ENCODE data around the gene CPD. TPM values are rescaled to one million over a fixed set of nuclear protein-coding genes. Genes with fewer than 3 reads are reported as not detected.

CPD gene
- total and polyA plus RNA-seq, 2 of the 13 experiments (the other 11 are each of a cell fraction or from before 2014, with no cell fraction given), result 46.1 to 72.3 TPM

GRCh38 chr17:30346221-30346795, 32.4 kb upstream of the CPD start:
- BruUV-seq (replicated peaks), result TSS peak; percentile 83
- peak overlapping the region in 2 of 3 experiments; percentile 2 to 56; a peak in 1 of 6 replicates for H3K4me3 ChIP-seq (replicated peaks in 1 of 3; ENCODE audit: insufficient read depth in 1 of 3, low read depth in 2 of 3, low read length in 3 of 3)
- FAIRE-seq (no peak), DNase-seq (ENCODE audit: low spot score) (peak; percentile 49), ATAC-seq (no peak)
- H3K27ac ChIP-seq (ENCODE audit: extremely low read length, insufficient read depth, low read length), result peak overlapping the region; percentile 97
- H3K4me2 ChIP-seq (ENCODE audit: low read depth, low read length), result peak overlapping the region; percentile 81
- H3K79me2 ChIP-seq (ENCODE audit: insufficient read depth, low read length), result no peaks in the 10 kb centered on the region
- POLR2A ChIA-PET, result interaction anchor here (1.1 to 8.7 kb wide), 15 partner anchors 8 to 242 kb away, joined by 3 to 114 read pairs (median 6); partner anchors contain the start of genes CPD, GOSR1 and TMIGD1
- H3K9me3 ChIP-seq (ENCODE audit: low read length), result no peaks in the 10 kb centered on the region
- in situ Hi-C loops (cut with HindIII; ENCODE audit: extremely low pct_ligation_motif_present, low pct_unique_long_range_greater_than_20kb), result no loop called here
- peaks cover 96% of the 10 kb centered on the region for H3K4me1 ChIP-seq (ENCODE audit: insufficient read depth, low read length)
- H4K20me1 ChIP-seq (ENCODE audit: insufficient read depth, low read length), result no peaks in the 10 kb centered on the region
- peak overlapping the region; percentile 64 for H3K9ac ChIP-seq (ENCODE audit: insufficient read depth, low read depth, low read length)
- H3K27me3 ChIP-seq (ENCODE audit: control insufficient read depth in 1 of 2, insufficient read depth in 2 of 2, low read length in 2 of 2), result no peaks in the 10 kb centered on the region
- intact Hi-C loops (cut with micrococcal nuclease; ENCODE audit: unreplicated experiment), result no loop called here
- CTCF ChIA-PET (ENCODE audit: low intra/inter-chr PET ratio, low total read pairs), result no interaction called here
- H3K36me3 ChIP-seq (replicated peaks in 1 of 2; ENCODE audit: control insufficient read depth in 1 of 2, insufficient read depth in 2 of 2, low read length in 2 of 2), result no peaks in the 10 kb centered on the region
- WGBS (ENCODE audit: low lambda C conversion rate), result 45% methylated on average over 3 of the region's 3 CpGs
- no peak overlapping the region for H2AFZ ChIP-seq (ENCODE audit: low read length)
- 0 out of 2 replicates have a peak, but pooled peaks have one; percentile 33 for TF ChIP-seq HHEX (CRISPR knock-in tag; IDR thresholded peaks at IDR 0.05)
- TF ChIP-seq NR2F2 (IDR thresholded peaks at IDR 0.05; ENCODE audit: borderline replicate concordance, low read depth), result peak; percentile 43; the same call in 1 of the 2 replicates
- TF ChIP-seq ATF4 (CRISPR knock-in tag; IDR thresholded peaks at IDR 0.05), result peak in 1 of 2 experiments; percentile 29; a peak in 1 of 4 replicates
- TF ChIP-seq HNRNPK (IDR thresholded peaks at IDR 0.05; ENCODE audit: low read depth, low read length, poor library complexity, severe bottlenecking), result no peak
- peak; percentile 43; the same call in 1 of the 2 replicates for TF ChIP-seq NCOA2 (CRISPR knock-in tag; IDR thresholded peaks at IDR 0.05)
- TF ChIP-seq RBM39 (IDR thresholded peaks at IDR 0.05; ENCODE audit: low read depth, low read length, poor library complexity, severe bottlenecking), result no peak
- TF ChIP-seq, protein P1, sequence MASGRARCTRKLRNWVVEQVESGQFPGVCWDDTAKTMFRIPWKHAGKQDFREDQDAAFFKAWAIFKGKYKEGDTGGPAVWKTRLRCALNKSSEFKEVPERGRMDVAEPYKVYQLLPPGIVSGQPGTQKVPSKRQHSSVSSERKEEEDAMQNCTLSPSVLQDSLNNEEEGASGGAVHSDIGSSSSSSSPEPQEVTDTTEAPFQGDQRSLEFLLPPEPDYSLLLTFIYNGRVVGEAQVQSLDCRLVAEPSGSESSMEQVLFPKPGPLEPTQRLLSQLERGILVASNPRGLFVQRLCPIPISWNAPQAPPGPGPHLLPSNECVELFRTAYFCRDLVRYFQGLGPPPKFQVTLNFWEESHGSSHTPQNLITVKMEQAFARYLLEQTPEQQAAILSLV (CRISPR knock-in tag; IDR thresholded peaks at IDR 0.05; ENCODE audit: borderline replicate concordance), result no peak
- TF ChIP-seq SMAD9 (CRISPR knock-in tag; IDR thresholded peaks at IDR 0.05), result no peak
- TF ChIP-seq TEAD2 (CRISPR knock-in tag; IDR thresholded peaks at IDR 0.05), result no peak
- 0 out of 2 replicates have a peak, but pooled peaks have one; percentile 14 for TF ChIP-seq FOXK1 (CRISPR knock-in tag; IDR thresholded peaks at IDR 0.05; ENCODE audit: borderline replicate concordance, low read depth)
- TF ChIP-seq ZNF446 (CRISPR knock-in tag; IDR thresholded peaks at IDR 0.05), result no peak
- no peak for TF ChIP-seq HOXA7 (CRISPR knock-in tag; IDR thresholded peaks at IDR 0.05)
- no peak for TF ChIP-seq CBX5 (CRISPR knock-in tag; IDR thresholded peaks at IDR 0.05; ENCODE audit: borderline replicate concordance)
- TF ChIP-seq FOSL2 (CRISPR knock-in tag; IDR thresholded peaks at IDR 0.05), result 0 out of 2 replicates have a peak, but pooled peaks have one; percentile 27
- no peak for TF ChIP-seq ZNF572 (CRISPR knock-in tag; IDR thresholded peaks at IDR 0.05)
- TF ChIP-seq RXRB (CRISPR knock-in tag; IDR thresholded peaks at IDR 0.05; ENCODE audit: borderline replicate concordance), result peak; percentile 75
